Activated B cell treated with CpG ODN at 0.5 μM for 24 hours (primary cell): ENCODE measurements around the gene TPP1. TPM values are rescaled to one million over a fixed set of nuclear protein-coding genes. Genes with fewer than 3 reads are reported as not detected.

Experiments used
- ATAC-seq: fragments of 200-7000 bp; cut with Tn5 transposase; one replicate; pipeline ENCODE4 v1.10.0; 2021; ENCODE audit warnings: low read depth, mild to moderate bottlenecking, moderate library complexity
- CTCF ChIA-PET: fragments of 350-600 bp; sonication (Branson Sonifier 250); formaldehyde crosslinking; loops from one replicate; lab custom pipeline; 2021; ENCODE audit warnings: antibody characterized with exemption; lab: Charles Lee
- POLR2A ChIA-PET: fragments of 350-600 bp; sonication (Branson Sonifier 250); formaldehyde crosslinking; loops from one replicate; lab custom pipeline; 2021; ENCODE audit warnings: antibody characterized with exemption; lab: Charles Lee
- DNase-seq: peaks from one replicate; pipeline ENCODE4 v3.0.0; 2022
- H3K27ac Mint-ChIP-seq: one replicate; pipeline ENCODE4 v1.8.0; 2020; ENCODE audit warnings: mixed read lengths
- H3K27me3 Mint-ChIP-seq: one replicate; pipeline ENCODE4 v1.8.0; 2021; ENCODE audit warnings: mixed read lengths
- H3K36me3 Mint-ChIP-seq: one replicate; pipeline ENCODE4 v1.8.0; 2021; ENCODE audit warnings: low read depth, mixed read lengths
- H3K4me1 Mint-ChIP-seq: one replicate; pipeline ENCODE4 v1.8.0; 2021; ENCODE audit warnings: mixed read lengths
- H3K4me3 Mint-ChIP-seq: one replicate; pipeline ENCODE4 v1.8.0; 2020; ENCODE audit warnings: mild to moderate bottlenecking, mixed read lengths
- H3K9me3 Mint-ChIP-seq: one replicate; pipeline ENCODE4 v1.8.0; 2020; ENCODE audit warnings: mixed read lengths
- CTCF ChIP-seq: fragments of 200-600 bp; IDR thresholded peaks from one replicate; pipeline ENCODE4 v1.8.0; 2022; ENCODE audit warnings: antibody characterized with exemption, mild to moderate bottlenecking
- intact Hi-C: fragments of 100-400 bp; cut with micrococcal nuclease; formaldehyde crosslinking; loops from one replicate; pipeline ENCODE4 v1.15.1; 2024
- total RNA-seq: library from RNA; stranded (reverse); gene quantifications from 2 replicates; pipeline ENCODE4 v1.2.3, GENCODE V29; 2022

TPP1 gene
- total RNA-seq, 1 donor from 2014 or later, result 123 TPM

GRCh38 chr11:6579681-6580080 is 39.5 kb downstream of the TPP1 start:
- Mint-ChIP-seq H3K4me1 (no peaks in the 10 kb centered on the region), H3K27me3 (no peaks in the 10 kb centered on the region), H3K36me3 (peaks cover 25% of the 10 kb centered on the region), H3K27ac (no peak overlapping the region), H3K9me3 (peaks cover 14% of the 10 kb centered on the region), H3K4me3 (no peak overlapping the region)
- intact Hi-C loops, result no loop called here
- DNase-seq (no peak), ATAC-seq (no peak)
- no peak for TF ChIP-seq CTCF
- CTCF ChIA-PET, result no interaction called here
- POLR2A ChIA-PET, result no interaction called here

GRCh38 chr11:6578134-6578533 is 41.1 kb downstream of the TPP1 start:
- no peak overlapping the region for H3K4me3 Mint-ChIP-seq
- peaks cover 2% of the 10 kb centered on the region for H3K9me3 Mint-ChIP-seq
- POLR2A ChIA-PET, result no interaction called here
- CTCF ChIA-PET, result no interaction called here
- no peak overlapping the region for H3K27ac Mint-ChIP-seq
- H3K27me3 Mint-ChIP-seq, result no peaks in the 10 kb centered on the region
- no peak for TF ChIP-seq CTCF
- peaks cover 12% of the 10 kb centered on the region for H3K36me3 Mint-ChIP-seq
- no peak for ATAC-seq
- DNase-seq, result no peak
- H3K4me1 Mint-ChIP-seq, result no peaks in the 10 kb centered on the region
- intact Hi-C loops, result no loop called here

GRCh38 chr11:6576471-6577373 is 42.5 kb downstream of the TPP1 start:
- H3K4me3 Mint-ChIP-seq, result no peak overlapping the region
- no peak for DNase-seq
- H3K27me3 Mint-ChIP-seq, result no peaks in the 10 kb centered on the region
- no peaks in the 10 kb centered on the region for H3K4me1 Mint-ChIP-seq
- POLR2A ChIA-PET, result no interaction called here
- H3K36me3 Mint-ChIP-seq, result peaks cover 4% of the 10 kb centered on the region
- H3K9me3 Mint-ChIP-seq, result no peaks in the 10 kb centered on the region
- intact Hi-C loops, result no loop called here
- ATAC-seq, result no peak
- H3K27ac Mint-ChIP-seq, result no peak overlapping the region
- CTCF ChIA-PET, result no interaction called here
- TF ChIP-seq CTCF, result no peak

- Mint-ChIP-seq H3K4me3 (no peak overlapping the region), H3K36me3 (peaks cover 1% of the 10 kb centered on the region), H3K27ac (no peak overlapping the region), H3K9me3 (no peaks in the 10 kb centered on the region), H3K27me3 (no peaks in the 10 kb centered on the region), H3K4me1 (no peaks in the 10 kb centered on the region)
- intact Hi-C loops, result no loop called here
- ChIA-PET CTCF (no interaction called here), POLR2A (no interaction called here)
- no peak for DNase-seq
- no peak for TF ChIP-seq CTCF
- ATAC-seq, result no peak
Measured at GRCh38 chr11:6574816-6575715, 44.2 kb downstream of the TPP1 start.

- intact Hi-C loops, result no loop called here
- no peak for DNase-seq
- TF ChIP-seq CTCF, result no peak
- H3K9me3 Mint-ChIP-seq, result no peaks in the 10 kb centered on the region
- ChIA-PET CTCF (no interaction called here), POLR2A (no interaction called here)
- H3K4me1 Mint-ChIP-seq, result no peaks in the 10 kb centered on the region
- no peaks in the 10 kb centered on the region for H3K27me3 Mint-ChIP-seq
- H3K4me3 Mint-ChIP-seq, result no peak overlapping the region
- peaks cover 3% of the 10 kb centered on the region for H3K36me3 Mint-ChIP-seq
- ATAC-seq, result no peak
- H3K27ac Mint-ChIP-seq, result no peak overlapping the region
Measured at GRCh38 chr11:6572215-6572614, 47.0 kb downstream of the TPP1 start.
